Activated naive CD8-positive, alpha-beta T cell treated with anti-CD3 and anti-CD28 coated beads, Interleukin-2, amount 50 U/mL, for 24 hours (primary cell): ENCODE results near the gene CFTR.

Source experiments
- ATAC-seq: fragments of 150-1000 bp; cut with Tn5 transposase; one replicate; pipeline ENCODE4 v1.10.0; 2021
- DNase-seq: peaks from one replicate; pipeline ENCODE4 v3.0.0; 2021
- H3K27ac Mint-ChIP-seq: one replicate; pipeline ENCODE4 v1.8.0; 2021; ENCODE audit warnings: mild to moderate bottlenecking, mixed read lengths
- H3K27me3 Mint-ChIP-seq: one replicate; pipeline ENCODE4 v1.8.0; 2021; ENCODE audit warnings: mixed read lengths
- H3K36me3 Mint-ChIP-seq: one replicate; pipeline ENCODE4 v1.8.0; 2021; ENCODE audit warnings: low read depth, mixed read lengths
- H3K4me1 Mint-ChIP-seq: one replicate; pipeline ENCODE4 v1.8.0; 2021; ENCODE audit warnings: mixed read lengths
- H3K4me3 Mint-ChIP-seq: one replicate; pipeline ENCODE4 v1.8.0; 2021; ENCODE audit warnings: mild to moderate bottlenecking, moderate library complexity, mixed read lengths
- H3K9me3 Mint-ChIP-seq: one replicate; pipeline ENCODE4 v1.8.0; 2021; ENCODE audit warnings: mixed read lengths

CFTR gene

DNA sequence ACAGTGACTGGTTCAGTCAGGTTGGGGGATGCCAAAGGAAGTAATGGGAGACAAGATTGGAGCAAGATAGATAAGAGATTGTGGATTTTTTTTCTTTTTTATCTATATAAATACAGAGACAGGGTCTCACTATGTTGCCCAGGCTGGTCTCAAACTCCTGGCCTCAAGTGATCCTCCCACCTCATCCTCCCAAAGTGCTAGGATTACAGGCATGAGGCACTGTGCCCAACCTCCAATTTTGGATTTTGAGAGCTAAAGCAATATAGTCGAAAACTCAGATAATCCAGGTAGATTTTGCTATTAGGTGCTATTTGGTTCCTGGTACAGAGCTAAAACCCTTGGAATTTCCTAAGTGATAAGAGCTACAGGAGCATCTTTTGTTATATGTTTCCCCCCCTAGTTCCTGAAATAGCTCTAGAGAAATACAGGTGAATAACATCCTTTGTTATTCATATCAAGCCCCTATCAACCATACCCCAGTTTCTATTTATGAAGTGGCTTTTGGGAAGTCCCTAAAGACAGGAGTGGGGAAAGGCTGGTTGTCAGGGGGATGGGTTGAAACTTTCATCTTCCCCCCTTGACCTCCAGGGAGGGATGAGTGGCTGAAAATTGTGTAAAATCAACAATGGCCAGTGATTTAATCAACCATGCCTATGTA lies 151.2 kb downstream of the CFTR start:
- H3K27ac Mint-ChIP-seq, result no peak overlapping the region
- no peak overlapping the region for H3K4me3 Mint-ChIP-seq
- no peak for DNase-seq
- no peaks in the 10 kb centered on the region for H3K9me3 Mint-ChIP-seq
- H3K4me1 Mint-ChIP-seq, result no peaks in the 10 kb centered on the region
- no peak for ATAC-seq
- no peaks in the 10 kb centered on the region for H3K27me3 Mint-ChIP-seq
- no peaks in the 10 kb centered on the region for H3K36me3 Mint-ChIP-seq

DNA sequence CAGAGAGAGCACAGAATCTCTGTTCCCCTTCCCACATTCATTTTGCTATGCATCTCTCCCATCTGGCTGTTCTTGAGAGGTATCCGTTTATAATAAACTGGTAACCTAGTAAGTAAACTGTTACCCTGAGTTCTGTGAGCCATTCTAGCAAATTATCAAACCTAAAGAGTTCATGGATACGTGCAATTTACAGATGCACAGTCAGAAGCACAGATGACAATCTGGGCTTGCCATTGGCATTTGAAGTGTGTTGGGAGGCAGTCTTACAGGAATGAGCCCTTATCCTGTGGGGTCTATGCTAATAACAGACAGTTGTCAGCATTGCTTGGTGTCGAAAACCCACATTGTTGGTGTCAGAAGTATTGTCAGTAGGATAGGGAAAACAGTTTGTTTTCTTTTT lies 151.8 kb downstream of the CFTR start:
- no peak for DNase-seq
- no peaks in the 10 kb centered on the region for H3K27me3 Mint-ChIP-seq
- no peak overlapping the region for H3K4me3 Mint-ChIP-seq
- H3K27ac Mint-ChIP-seq, result no peak overlapping the region
- no peaks in the 10 kb centered on the region for H3K9me3 Mint-ChIP-seq
- H3K36me3 Mint-ChIP-seq, result no peaks in the 10 kb centered on the region
- no peak for ATAC-seq
- no peaks in the 10 kb centered on the region for H3K4me1 Mint-ChIP-seq

DNA sequence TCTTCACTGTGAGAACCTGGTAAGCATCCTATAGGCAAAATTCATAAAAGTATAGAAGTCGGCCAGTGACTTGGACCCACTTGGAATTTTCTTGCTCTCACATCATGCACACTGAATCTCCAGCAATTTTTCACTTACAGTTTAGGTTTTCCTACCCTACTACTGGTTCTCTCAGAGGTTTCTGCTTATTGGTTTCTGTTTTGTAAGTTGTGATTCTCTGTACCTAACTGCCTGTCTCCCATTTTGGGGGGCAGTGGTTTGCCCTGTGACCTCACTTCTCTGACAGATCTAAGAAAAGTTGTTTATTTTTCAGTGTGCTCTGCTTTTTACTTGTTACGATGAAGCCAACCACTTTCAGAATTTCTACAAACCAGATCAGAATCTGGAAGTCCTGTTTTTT lies 158.1 kb downstream of the CFTR start:
- H3K27ac Mint-ChIP-seq, result no peak overlapping the region

DNA sequence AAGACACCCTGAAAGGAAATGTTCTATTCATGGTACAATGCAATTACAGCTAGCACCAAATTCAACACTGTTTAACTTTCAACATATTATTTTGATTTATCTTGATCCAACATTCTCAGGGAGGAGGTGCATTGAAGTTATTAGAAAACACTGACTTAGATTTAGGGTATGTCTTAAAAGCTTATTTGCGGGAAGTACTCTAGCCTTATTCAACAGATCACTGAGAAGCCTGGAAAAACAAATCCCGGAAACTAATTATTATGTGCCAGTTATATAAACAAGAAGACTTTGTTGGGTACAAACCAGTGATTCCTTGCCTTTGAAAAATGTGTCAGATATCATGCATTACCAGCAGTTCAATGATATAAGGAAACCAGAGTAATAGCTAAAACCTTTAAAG lies 160.1 kb downstream of the CFTR start:
- no peaks in the 10 kb centered on the region for H3K36me3 Mint-ChIP-seq
- ATAC-seq, result no peak
- H3K9me3 Mint-ChIP-seq, result no peaks in the 10 kb centered on the region
- no peak overlapping the region for H3K4me3 Mint-ChIP-seq
- DNase-seq, result no peak
- H3K27ac Mint-ChIP-seq, result no peak overlapping the region
- no peaks in the 10 kb centered on the region for H3K27me3 Mint-ChIP-seq
- H3K4me1 Mint-ChIP-seq, result no peaks in the 10 kb centered on the region

More for the DNA sequence above, 158.1 kb downstream of the CFTR start:
- Mint-ChIP-seq H3K4me3 (no peak overlapping the region), H3K9me3 (no peaks in the 10 kb centered on the region), H3K27me3 (no peaks in the 10 kb centered on the region), H3K36me3 (no peaks in the 10 kb centered on the region), H3K4me1 (no peaks in the 10 kb centered on the region)
- DNase-seq (no peak), ATAC-seq (no peak)

DNA sequence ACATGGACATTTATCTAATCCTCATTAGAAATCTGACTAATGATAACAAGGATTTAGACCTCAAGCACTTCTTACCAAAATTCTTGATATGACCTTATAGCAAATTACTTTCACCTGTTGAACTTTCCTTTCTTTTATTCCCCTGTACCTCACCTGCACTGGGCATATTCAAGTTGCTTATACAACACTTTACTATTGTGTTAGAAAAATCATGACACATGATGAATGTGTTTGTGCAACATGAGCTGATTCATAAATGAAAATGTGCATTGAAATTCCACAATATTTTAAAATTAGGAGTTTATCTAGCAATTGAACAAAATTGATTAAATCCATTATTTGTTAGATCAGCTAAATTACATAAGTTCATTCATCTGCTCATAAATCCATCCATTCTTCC lies 160.6 kb downstream of the CFTR start:
- H3K9me3 Mint-ChIP-seq, result no peaks in the 10 kb centered on the region
- H3K36me3 Mint-ChIP-seq, result no peaks in the 10 kb centered on the region
- H3K27me3 Mint-ChIP-seq, result no peaks in the 10 kb centered on the region
- no peaks in the 10 kb centered on the region for H3K4me1 Mint-ChIP-seq
- ATAC-seq (no peak), DNase-seq (no peak)
- H3K4me3 Mint-ChIP-seq, result no peak overlapping the region
- H3K27ac Mint-ChIP-seq, result no peak overlapping the region

DNA sequence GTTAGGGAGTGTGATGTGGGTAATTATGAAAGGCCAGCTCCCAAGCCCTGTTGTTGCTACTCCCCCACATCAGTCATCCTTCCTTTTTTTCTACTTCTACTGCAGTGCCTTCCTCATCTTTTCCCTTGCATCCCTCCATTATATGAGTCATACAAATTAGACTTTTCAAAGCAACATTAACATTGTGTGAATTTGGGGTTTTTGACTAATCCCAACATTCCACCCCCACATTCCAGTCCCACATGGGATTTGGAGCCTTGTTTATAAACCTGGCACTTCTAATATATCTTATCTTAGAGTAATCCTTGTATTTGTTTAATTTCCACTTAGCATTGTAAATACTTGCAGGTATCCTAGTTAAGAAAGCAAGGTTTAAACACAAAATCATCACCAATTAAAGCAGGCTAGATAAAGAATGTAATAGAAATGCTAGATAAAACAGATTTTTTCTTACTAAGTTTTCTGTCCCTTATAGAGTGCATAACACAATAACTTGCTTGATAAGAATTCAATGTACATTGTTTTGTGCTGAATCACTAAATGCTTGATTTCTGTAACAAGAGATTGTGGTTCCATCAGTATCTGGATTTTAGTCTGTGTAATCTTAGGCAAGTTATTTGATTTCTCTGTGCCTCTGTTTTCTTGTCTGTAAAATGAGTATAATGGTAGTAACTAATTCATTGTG lies 165.8 kb downstream of the CFTR start:
- DNase-seq (no peak), ATAC-seq (no peak)
- Mint-ChIP-seq H3K27me3 (no peaks in the 10 kb centered on the region), H3K4me3 (no peak overlapping the region), H3K27ac (no peak overlapping the region), H3K36me3 (no peaks in the 10 kb centered on the region), H3K4me1 (no peaks in the 10 kb centered on the region), H3K9me3 (no peaks in the 10 kb centered on the region)

DNA sequence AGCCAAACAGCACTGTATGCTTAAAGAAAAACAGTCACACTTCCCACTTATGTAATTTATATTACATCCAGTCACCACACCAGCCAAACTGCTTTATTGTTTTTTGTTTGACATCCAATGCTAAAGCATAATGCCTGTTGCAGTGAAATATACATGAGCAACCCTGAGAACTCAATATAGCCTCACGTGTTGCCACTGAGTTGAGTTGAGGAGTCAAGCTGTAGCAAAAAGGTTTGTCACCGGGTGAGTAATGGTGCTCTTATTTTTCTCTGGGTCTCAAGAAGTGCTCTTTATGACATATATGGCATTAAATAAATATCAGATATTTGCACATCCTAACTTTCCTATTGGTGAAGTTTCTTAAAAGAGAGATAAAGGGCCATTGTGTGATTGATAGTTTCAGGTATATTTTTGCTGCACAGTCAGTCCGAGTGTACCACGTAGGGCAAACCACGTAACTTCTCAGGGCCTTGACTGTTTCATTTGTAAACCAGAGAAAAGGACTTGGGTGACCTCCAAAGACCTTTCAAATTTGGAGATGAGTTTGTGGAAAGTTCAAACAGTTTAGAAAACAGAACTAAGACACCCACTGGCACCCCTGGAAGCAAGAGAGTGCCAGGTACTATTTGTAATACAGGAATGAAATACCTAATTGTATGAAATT lies 168.5 kb downstream of the CFTR start:
- no peak for DNase-seq
- H3K4me1 Mint-ChIP-seq, result no peaks in the 10 kb centered on the region
- no peak for ATAC-seq
- H3K9me3 Mint-ChIP-seq, result no peaks in the 10 kb centered on the region
- H3K36me3 Mint-ChIP-seq, result no peaks in the 10 kb centered on the region
- no peaks in the 10 kb centered on the region for H3K27me3 Mint-ChIP-seq
- no peak overlapping the region for H3K27ac Mint-ChIP-seq
- no peak overlapping the region for H3K4me3 Mint-ChIP-seq

DNA sequence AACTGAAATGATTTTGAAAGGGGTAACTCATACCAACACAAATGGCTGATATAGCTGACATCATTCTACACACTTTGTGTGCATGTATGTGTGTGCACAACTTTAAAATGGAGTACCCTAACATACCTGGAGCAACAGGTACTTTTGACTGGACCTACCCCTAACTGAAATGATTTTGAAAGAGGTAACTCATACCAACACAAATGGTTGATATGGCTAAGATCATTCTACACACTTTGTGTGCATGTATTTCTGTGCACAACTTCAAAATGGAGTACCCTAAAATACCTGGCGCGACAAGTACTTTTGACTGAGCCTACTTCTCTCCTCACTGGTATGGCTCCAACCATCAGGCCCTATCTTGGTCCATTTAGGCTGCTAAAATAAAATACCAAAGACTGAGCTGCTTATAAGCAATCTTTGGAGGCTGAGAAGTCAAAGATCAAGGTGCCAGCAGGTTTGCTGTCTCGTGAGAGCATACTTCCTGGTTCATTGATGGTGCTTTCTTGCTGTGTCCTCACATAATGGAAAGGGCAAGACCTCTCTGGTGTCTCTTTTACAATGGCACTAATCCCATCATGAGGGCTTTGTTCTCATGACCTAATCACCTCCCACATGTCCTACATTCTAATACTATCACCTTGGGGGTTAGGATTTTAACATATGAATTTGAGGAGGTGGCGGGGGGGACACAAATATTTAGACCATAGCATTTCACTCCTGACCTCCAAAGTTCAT lies 173.3 kb downstream of the CFTR start:
- no peak for DNase-seq
- H3K9me3 Mint-ChIP-seq, result no peaks in the 10 kb centered on the region
- no peaks in the 10 kb centered on the region for H3K4me1 Mint-ChIP-seq
- H3K27me3 Mint-ChIP-seq, result no peaks in the 10 kb centered on the region
- H3K36me3 Mint-ChIP-seq, result no peaks in the 10 kb centered on the region
- ATAC-seq, result no peak
- H3K4me3 Mint-ChIP-seq, result no peak overlapping the region
- no peak overlapping the region for H3K27ac Mint-ChIP-seq

DNA sequence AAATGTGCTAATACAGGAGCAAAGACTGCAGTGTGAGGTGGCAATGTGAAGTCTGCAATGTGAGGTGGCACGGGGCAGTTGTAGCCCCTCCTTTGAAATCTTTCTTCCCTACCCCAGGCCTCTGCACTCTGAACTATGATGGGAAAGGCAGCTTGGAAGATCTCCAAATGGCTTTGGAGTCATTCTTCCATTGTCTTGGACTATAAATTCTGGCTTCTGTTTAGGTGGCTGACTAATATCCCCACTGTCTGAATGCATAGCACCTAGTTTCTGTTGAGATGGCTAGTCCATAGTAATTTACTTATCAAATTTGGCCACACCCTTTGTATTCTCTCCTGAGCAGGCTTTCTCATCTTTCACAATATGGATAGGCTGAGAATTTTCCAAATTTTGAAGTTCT lies 175.0 kb downstream of the CFTR start:
- Mint-ChIP-seq H3K4me3 (no peak overlapping the region), H3K36me3 (no peaks in the 10 kb centered on the region), H3K9me3 (no peaks in the 10 kb centered on the region), H3K27ac (no peak overlapping the region), H3K27me3 (no peaks in the 10 kb centered on the region), H3K4me1 (no peaks in the 10 kb centered on the region)
- no peak for ATAC-seq
- DNase-seq, result no peak

DNA sequence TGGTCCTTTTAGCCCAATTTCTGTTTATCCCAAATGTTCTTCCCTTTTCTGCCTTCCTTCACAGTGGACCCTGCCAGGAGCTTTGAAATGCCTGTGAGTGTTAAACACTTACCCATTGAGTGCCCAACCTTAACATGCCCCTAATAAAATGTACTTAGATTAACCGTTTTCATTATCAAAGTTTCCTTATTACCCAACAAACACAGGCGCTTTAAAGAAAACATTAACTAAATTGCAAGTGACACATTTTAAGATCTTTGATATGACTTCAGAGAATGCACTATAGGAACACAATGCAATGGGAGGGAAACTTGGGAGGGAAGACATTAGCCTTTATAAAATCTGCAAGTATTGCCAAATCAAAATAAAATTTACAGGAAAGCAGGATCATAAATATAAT lies 177.0 kb downstream of the CFTR start:
- H3K4me3 Mint-ChIP-seq, result no peak overlapping the region
- H3K4me1 Mint-ChIP-seq, result no peaks in the 10 kb centered on the region
- H3K27me3 Mint-ChIP-seq, result no peaks in the 10 kb centered on the region
- H3K36me3 Mint-ChIP-seq, result no peaks in the 10 kb centered on the region
- ATAC-seq (no peak), DNase-seq (no peak)
- H3K9me3 Mint-ChIP-seq, result no peaks in the 10 kb centered on the region
- H3K27ac Mint-ChIP-seq, result no peak overlapping the region

DNA sequence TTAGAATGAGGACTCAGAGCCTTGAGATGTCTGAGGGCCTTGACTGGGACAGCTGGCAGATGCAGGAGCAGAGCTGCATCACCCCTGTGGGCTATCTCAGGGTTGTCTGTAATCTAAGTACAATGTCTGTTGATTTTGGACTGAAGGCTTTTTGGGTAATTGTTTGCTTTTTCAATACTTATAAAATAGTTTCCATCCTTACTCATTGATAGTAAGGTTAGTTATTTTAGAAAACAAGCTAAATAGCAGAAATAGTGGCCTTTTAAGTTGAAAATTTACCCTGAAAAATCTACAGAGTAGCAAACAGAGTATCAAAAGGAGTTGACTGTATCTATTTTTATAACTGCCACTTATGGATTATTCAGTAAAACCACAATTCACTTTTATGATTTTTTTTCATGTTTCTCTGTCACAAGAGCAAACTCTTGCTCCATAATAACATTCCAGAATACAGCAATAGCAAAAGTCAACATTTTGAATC lies 179.7 kb downstream of the CFTR start:
- Mint-ChIP-seq H3K4me3 (no peak overlapping the region), H3K36me3 (no peaks in the 10 kb centered on the region), H3K4me1 (no peaks in the 10 kb centered on the region), H3K27ac (no peak overlapping the region), H3K9me3 (no peaks in the 10 kb centered on the region), H3K27me3 (no peaks in the 10 kb centered on the region)
- DNase-seq (no peak), ATAC-seq (no peak)

DNA sequence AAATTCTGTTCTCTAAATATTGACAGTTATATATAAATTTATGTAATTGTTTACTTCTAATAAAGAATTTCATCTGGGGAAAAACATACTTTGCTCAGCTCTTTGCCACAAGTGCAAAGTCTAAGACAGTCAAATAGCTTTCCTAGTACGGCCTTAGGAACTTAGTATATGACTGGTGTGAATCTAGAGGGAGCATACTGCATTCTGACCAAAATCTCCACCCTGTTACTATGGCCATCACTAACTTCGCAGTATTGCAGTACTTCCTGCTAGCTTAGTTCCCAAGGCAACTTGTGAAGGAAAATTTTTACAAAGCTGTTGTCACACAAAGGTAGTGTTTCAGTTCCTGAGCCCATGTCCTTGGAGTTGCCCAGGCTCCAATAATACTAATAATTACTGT lies 181.5 kb downstream of the CFTR start:
- DNase-seq (no peak), ATAC-seq (no peak)
- Mint-ChIP-seq H3K4me3 (no peak overlapping the region), H3K9me3 (no peaks in the 10 kb centered on the region), H3K27me3 (no peaks in the 10 kb centered on the region), H3K27ac (no peak overlapping the region), H3K4me1 (no peaks in the 10 kb centered on the region), H3K36me3 (no peaks in the 10 kb centered on the region)

DNA sequence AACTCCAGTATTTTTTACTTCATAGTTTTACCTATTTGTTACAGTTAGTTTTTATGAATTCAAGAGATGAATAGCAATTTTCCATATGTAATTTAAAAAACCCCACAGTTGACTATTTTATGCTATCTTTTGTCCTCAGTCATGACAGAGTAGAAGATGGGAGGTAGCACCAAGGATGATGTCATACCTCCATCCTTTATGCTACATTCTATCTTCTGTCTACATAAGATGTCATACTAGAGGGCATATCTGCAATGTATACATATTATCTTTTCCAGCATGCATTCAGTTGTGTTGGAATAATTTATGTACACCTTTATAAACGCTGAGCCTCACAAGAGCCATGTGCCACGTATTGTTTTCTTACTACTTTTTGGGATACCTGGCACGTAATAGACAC lies 184.2 kb downstream of the CFTR start:
- no peaks in the 10 kb centered on the region for H3K9me3 Mint-ChIP-seq
- no peaks in the 10 kb centered on the region for H3K36me3 Mint-ChIP-seq
- no peak overlapping the region for H3K4me3 Mint-ChIP-seq
- no peaks in the 10 kb centered on the region for H3K27me3 Mint-ChIP-seq
- no peaks in the 10 kb centered on the region for H3K4me1 Mint-ChIP-seq
- ATAC-seq (no peak), DNase-seq (no peak)
- no peak overlapping the region for H3K27ac Mint-ChIP-seq

DNA sequence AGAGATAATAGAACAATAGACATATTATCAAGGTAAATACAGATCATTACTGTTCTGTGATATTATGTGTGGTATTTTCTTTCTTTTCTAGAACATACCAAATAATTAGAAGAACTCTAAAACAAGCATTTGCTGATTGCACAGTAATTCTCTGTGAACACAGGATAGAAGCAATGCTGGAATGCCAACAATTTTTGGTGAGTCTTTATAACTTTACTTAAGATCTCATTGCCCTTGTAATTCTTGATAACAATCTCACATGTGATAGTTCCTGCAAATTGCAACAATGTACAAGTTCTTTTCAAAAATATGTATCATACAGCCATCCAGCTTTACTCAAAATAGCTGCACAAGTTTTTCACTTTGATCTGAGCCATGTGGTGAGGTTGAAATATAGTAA lies 185.5 kb downstream of the CFTR start:
- no peak for ATAC-seq
- H3K4me1 Mint-ChIP-seq, result no peaks in the 10 kb centered on the region

DNA sequence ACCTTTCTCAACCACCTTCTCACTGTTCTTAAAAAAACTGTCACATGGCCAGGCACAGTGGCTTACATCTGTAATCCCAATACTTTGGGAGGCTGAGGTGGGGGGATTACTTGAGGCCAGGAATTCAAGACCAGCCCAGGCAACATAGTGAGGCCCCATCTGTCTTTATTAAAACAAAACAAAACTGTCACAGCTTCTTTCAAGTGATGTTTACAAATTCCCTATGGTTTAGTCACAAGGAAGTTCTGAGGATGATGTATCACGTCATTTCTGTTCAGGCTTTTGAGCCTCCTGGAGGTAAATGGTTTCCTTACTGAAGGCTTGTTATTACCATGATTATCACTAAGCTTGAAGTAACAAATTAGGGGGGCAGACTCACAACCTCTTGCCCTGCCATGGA lies 186.2 kb downstream of the CFTR start:
- Mint-ChIP-seq H3K27ac (no peak overlapping the region), H3K27me3 (no peaks in the 10 kb centered on the region)

More for the DNA sequence above, 185.5 kb downstream of the CFTR start:
- Mint-ChIP-seq H3K36me3 (no peaks in the 10 kb centered on the region), H3K27me3 (no peaks in the 10 kb centered on the region), H3K9me3 (no peaks in the 10 kb centered on the region), H3K4me3 (no peak overlapping the region), H3K27ac (no peak overlapping the region)
- no peak for DNase-seq

More for the DNA sequence above, 186.2 kb downstream of the CFTR start:
- H3K9me3 Mint-ChIP-seq, result no peaks in the 10 kb centered on the region
- no peaks in the 10 kb centered on the region for H3K36me3 Mint-ChIP-seq
- H3K4me3 Mint-ChIP-seq, result no peak overlapping the region
- H3K4me1 Mint-ChIP-seq, result no peaks in the 10 kb centered on the region
- DNase-seq, result no peak
- no peak for ATAC-seq
